M059J (cell line): ENCODE results near the gene NOP53. TPM values are rescaled to one million over a fixed set of nuclear protein-coding genes. Genes with fewer than 3 reads are reported as not detected.
A peak's percentile ranks its signal among the peaks of the same experiment; 100 is the strongest.
"Not testable (repeated sequence)": the region's sequence is repeated elsewhere in the genome, so short reads cannot be mapped to it uniquely, and the experiment has no call there.

Experiments
- DNase-seq: peaks from one replicate; pipeline ENCODE4 v3.0.0-alpha.2; 2012; ENCODE audit warnings: low read depth
- total RNA-seq: library from RNA; depleted of rRNA; stranded (reverse); fragments of >200 nt; shearing (Covaris generic); gene quantifications from 2 replicates; pipeline ENCODE4 v1.2.3, GENCODE V29; 2014

Gene NOP53
- total RNA-seq, 1 experiment from 2014 or later, result 31.0 TPM

GRCh38 chr19:47718415-47719046 is 26.8 kb upstream of the NOP53 start:
- not testable (repeated sequence) for DNase-seq

- DNase-seq, result peak; percentile 96
Observed at GRCh38 chr19:47719047-47719859, 26.1 kb upstream of the NOP53 start.

- DNase-seq, result no peak
Observed at GRCh38 chr19:47720669-47721422, 24.5 kb upstream of the NOP53 start.

DNA sequence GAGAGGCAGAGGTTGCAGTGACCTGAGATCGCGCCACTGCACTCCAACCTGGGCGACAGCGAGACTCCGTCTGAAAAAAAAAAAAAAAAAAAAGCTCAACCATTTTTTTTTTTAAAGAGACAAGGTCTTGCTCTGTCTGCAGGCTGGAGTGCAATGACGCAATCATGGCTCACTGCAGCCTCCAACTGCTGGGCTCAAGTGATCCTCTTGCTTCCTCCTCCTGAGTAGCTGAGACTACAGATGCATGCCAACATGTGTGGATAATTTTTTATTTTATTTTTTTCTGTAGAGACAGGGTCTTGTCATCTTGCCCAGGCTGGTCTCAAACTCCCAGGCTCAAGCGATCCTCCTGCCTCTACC is 21.8 kb upstream of the NOP53 start:
- peak; percentile 75 for DNase-seq

DNA sequence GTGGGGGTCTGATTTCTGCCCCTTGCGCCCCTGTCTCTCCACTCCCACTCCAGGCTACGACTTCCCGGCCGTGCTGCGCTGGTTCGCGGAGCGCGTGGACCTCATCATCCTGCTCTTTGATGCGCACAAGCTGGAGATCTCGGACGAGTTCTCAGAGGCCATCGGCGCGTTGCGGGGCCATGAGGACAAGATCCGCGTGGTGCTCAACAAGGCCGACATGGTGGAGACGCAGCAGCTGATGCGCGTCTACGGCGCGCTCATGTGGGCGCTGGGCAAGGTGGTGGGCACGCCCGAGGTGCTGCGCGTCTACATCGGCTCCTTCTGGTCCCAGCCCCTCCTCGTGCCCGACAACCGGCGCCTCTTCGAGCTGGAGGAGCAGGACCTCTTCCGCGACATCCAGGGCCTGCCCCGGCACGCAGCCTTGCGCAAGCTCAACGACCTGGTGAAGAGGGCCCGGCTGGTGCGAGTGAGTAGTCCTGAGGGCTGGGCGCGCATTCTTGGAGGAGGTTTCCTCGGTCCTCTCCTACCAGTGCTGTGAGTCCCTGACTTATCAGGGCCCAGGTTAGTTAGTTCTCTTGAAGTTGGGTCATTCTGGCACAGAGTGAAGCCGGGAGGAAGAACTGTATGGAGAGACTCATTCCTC is 19.5 kb upstream of the NOP53 start:
- DNase-seq, result no peak

DNA sequence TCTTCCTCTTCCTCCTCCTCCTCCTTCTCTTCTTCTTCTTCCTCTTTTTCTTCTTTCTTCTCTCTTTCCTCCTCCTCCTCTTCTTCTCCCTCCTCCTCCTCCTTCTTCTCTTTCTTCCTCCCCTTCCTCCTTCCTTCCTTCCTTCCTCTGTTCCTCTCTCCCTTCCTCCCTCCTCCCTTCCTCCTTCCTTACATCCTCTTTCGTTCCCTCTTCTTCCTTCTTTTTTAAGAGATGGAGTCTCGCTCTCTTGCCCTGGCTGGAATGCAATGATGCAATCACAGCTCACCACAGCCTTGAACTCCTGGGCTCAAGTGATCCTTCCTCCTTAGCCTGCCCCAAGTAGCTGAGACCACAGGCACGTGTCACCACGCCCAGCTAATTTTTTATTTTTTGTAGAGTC is 18.9 kb upstream of the NOP53 start:
- peak; percentile 74 for DNase-seq

DNA sequence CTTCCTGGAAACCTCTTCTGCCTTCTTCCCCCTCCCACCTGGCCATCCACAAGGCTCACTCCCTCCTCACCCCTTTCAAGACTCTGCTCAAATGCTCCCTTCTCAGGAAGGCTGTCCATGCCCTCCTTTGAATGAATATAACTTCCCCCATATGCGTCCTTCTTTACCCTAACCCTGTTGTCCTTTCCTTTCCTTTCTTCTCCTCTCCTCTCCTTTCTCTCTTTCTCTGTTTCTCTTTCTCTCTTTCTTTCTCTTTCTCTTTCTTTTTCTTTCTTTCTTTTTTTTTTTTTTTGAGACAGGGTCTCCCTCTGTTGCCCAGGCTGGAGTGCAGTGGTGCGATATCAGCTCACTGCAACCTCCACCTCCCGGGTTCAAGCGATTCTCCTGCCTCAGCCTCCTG is 17.1 kb upstream of the NOP53 start:
- DNase-seq, result not testable (repeated sequence)

- peak; percentile 96 for DNase-seq
Observed at GRCh38 chr19:47729468-47729798, 15.9 kb upstream of the NOP53 start.

- no peak for DNase-seq
Observed at GRCh38 chr19:47729799-47730520, 15.4 kb upstream of the NOP53 start.

- DNase-seq, result no peak
Observed at GRCh38 chr19:47730521-47730889, 14.8 kb upstream of the NOP53 start.

DNA sequence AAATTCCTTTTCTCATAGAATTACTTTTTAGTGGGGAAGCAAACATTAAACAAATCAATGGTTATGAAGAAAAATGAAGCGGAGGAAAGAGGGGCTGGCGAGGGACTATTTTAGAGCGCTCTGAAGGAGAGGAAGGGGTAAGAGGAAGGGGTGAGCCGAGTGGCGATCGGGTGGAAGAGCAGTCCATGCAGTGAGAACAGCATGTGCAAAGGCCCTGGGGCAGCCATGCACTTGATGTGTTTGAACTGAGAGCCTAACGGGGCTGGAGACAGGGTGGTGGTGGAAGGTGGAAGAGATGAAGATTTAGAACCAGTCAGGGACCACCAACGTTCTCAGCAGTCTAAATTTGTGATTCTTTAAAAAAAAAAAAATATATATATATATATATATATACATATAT is 14.4 kb upstream of the NOP53 start:
- DNase-seq, result no peak

GRCh38 chr19:47735131-47735530 is 10.2 kb upstream of the NOP53 start:
- no peak for DNase-seq

GRCh38 chr19:47740866-47741519 is 4.4 kb upstream of the NOP53 start:
- DNase-seq, result no peak

- DNase-seq, result no peak
Observed at GRCh38 chr19:47741544-47742140, 3.7 kb upstream of the NOP53 start.

DNA sequence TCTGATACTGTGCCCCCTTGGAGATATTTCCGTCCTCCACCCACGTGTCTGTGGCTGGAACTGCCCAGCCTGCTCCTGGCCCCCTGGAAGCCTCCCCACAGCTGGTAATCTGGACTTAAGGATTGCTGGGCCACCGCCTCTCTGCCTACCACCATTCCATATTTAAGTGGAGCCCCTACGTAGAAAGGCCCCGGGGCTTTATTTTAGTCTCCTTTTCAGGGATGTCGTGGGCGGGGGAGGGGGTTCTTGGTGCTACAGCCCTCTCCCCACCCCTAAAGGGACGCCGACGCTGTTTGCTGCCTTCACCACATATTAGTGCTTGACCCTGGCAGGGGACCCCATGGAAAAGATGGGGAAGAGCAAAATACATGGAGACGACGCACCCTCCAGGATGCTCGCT is 2.7 kb upstream of the NOP53 start:
- no peak for DNase-seq

DNA sequence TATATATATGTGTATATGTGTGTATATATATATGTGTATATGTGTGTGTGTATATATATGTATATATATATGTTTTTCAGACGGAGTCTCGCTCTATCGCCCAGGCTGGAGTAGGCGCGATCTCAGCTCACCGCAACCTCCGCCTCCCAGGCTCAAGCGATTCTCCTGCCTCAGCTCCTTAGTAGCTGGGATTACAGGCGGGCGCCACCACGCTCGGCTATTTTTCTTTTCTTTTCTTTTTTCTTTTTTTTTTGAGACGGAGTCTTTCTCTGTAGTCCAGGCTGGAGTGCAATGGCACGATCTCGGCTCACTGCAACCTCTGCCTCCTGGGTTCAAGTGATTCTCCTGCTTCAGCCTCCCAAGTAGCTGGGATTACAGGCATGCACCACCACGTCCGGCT is 783 bp downstream of the NOP53 start:
- DNase-seq, result not testable (repeated sequence)

GRCh38 chr19:47749326-47749725 is 4.0 kb downstream of the NOP53 start:
- DNase-seq, result no peak

- DNase-seq, result no peak
Observed at GRCh38 chr19:47750752-47751151, 5.4 kb downstream of the NOP53 start.

DNA sequence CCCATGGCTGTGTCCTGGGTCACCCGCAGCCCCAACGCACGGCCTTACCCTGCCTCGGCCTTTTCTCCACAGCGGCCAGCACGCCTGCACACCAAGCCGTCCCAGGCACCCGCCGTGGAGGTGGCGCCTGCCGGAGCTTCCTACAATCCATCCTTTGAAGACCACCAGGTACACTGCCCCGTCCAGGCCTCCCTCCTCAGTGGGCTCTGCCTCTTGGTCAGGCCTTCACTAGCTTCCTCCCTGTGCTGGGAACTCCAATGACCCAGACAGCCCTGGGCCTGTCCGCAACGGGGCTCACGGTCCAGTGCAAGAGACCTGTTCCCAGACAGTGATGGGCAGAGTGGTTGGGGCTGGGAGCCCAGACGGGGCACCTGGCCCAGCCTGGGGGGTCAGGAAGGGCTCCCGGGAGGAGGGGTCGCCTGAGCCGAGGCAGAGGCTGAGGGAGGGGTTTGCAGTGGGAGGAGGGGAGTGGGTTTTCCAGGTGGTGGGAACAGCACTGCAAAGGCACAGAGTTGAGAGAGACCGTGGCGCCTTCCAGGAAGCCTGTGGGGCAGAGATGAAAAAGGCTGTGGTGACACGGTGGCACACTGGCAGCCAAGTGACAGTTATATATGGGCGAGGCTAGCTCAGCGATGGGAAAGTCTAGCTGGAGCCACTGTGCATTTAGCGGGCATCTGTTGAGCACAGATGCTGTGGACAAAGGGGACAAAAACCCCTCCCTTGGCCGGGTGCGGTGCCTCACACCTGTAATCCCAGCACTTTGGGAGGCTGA is 7.3 kb downstream of the NOP53 start:
- DNase-seq, result no peak
